KMS-11 (cell line): ENCODE measurements around the gene MUC5AC.
"Not testable (repeated sequence)": the region's sequence is repeated elsewhere in the genome, so short reads cannot be mapped to it uniquely, and the experiment has no call there.

Source experiments
- H2AFZ ChIP-seq: fragments of 200-600 bp; sonication (generic); 2 replicates; pipeline ENCODE4 v1.6.1; 2016; ENCODE audit warnings: antibody characterized with exemption, mixed run types, low read depth
- H3K27ac ChIP-seq: fragments of 200-600 bp; sonication (generic); 2 replicates; pipeline ENCODE4 v1.6.1; 2016; ENCODE audit warnings: mild to moderate bottlenecking, mixed run types
- H3K27me3 ChIP-seq: fragments of 200-600 bp; sonication (generic); 2 replicates; pipeline ENCODE4 v1.6.1; 2017; ENCODE audit warnings: mild to moderate bottlenecking, low read depth, mixed run types, moderate library complexity; ENCODE audit not compliant: insufficient read depth
- H3K36me3 ChIP-seq: fragments of 200-600 bp; sonication (generic); 2 replicates; pipeline ENCODE4 v1.6.1; 2017; ENCODE audit warnings: mild to moderate bottlenecking, mixed run types; ENCODE audit not compliant: insufficient read depth
- H3K4me1 ChIP-seq: fragments of 200-600 bp; sonication (generic); 2 replicates; pipeline ENCODE4 v1.6.1; 2016; ENCODE audit warnings: mild to moderate bottlenecking, low read depth, mixed run types; ENCODE audit not compliant: poor library complexity, severe bottlenecking
- H3K4me2 ChIP-seq: fragments of 200-600 bp; sonication (generic); 2 replicates; pipeline ENCODE4 v1.7.0; 2016; ENCODE audit warnings: mild to moderate bottlenecking, mixed run types
- H3K4me3 ChIP-seq: fragments of 200-600 bp; sonication (generic); IDR thresholded peaks from 2 replicates; pipeline ENCODE4 v1.6.1; 2017; ENCODE audit warnings: low read depth, low read length, mixed read lengths; ENCODE audit not compliant: insufficient read depth
- H3K79me2 ChIP-seq: fragments of 200-600 bp; sonication (generic); 2 replicates; pipeline ENCODE4 v1.6.1; 2016; ENCODE audit warnings: low read depth, mixed run types; ENCODE audit not compliant: insufficient read depth
- H3K9ac ChIP-seq: fragments of 200-600 bp; sonication (generic); 2 replicates; pipeline ENCODE4 v1.6.1; 2016; ENCODE audit warnings: mild to moderate bottlenecking, mixed run types
- H4K20me1 ChIP-seq: fragments of 200-600 bp; sonication (generic); 2 replicates; pipeline ENCODE4 v1.6.1; 2016; ENCODE audit warnings: mild to moderate bottlenecking, mixed run types; ENCODE audit not compliant: insufficient read depth
- CTCF ChIP-seq: fragments of 200-600 bp; sonication (generic); conservative IDR thresholded peaks from 2 replicates; pipeline ENCODE4 v1.6.1; 2017; ENCODE audit warnings: low read depth, mild to moderate bottlenecking, antibody characterized with exemption, low read length, moderate library complexity, mixed read lengths

Gene MUC5AC

GRCh38 chr11:1158681-1159487 lies 1.1 kb downstream of the MUC5AC start:
- no peaks in the 10 kb centered on the region for H4K20me1 ChIP-seq
- H3K4me3 ChIP-seq = no peak overlapping the region
- H3K79me2 ChIP-seq = no peaks in the 10 kb centered on the region
- H3K9ac ChIP-seq = no peak overlapping the region
- H3K27ac ChIP-seq = no peak overlapping the region
- no peak overlapping the region for H3K4me2 ChIP-seq
- no peak overlapping the region for H2AFZ ChIP-seq
- TF ChIP-seq CTCF = no peak
- H3K4me1 ChIP-seq = no peaks in the 10 kb centered on the region
- H3K27me3 ChIP-seq = peaks cover 43% of the 10 kb centered on the region; the same call in 1 of the 2 replicates
- no peaks in the 10 kb centered on the region for H3K36me3 ChIP-seq

GRCh38 chr11:1159488-1160220 lies 1.9 kb downstream of the MUC5AC start:
- not testable (repeated sequence) for H2AFZ ChIP-seq, H3K4me3 ChIP-seq, H3K4me1 ChIP-seq, H3K36me3 ChIP-seq, H3K4me2 ChIP-seq, H3K9ac ChIP-seq, H4K20me1 ChIP-seq, H3K27ac ChIP-seq, H3K79me2 ChIP-seq
- peaks cover 45% of the 10 kb centered on the region; the same call in 1 of the 2 replicates for H3K27me3 ChIP-seq

GRCh38 chr11:1160231-1161101 lies 2.7 kb downstream of the MUC5AC start:
- no peaks in the 10 kb centered on the region for H3K4me1 ChIP-seq
- no peaks in the 10 kb centered on the region for H3K79me2 ChIP-seq
- H3K4me3 ChIP-seq = no peak overlapping the region
- no peak overlapping the region for H3K9ac ChIP-seq
- H3K27ac ChIP-seq = no peak overlapping the region
- H3K4me2 ChIP-seq = no peak overlapping the region
- H4K20me1 ChIP-seq = no peaks in the 10 kb centered on the region
- TF ChIP-seq CTCF = no peak
- H3K36me3 ChIP-seq = no peaks in the 10 kb centered on the region
- H3K27me3 ChIP-seq = peaks cover 45% of the 10 kb centered on the region; the same call in 1 of the 2 replicates
- H2AFZ ChIP-seq = no peak overlapping the region

GRCh38 chr11:1161410-1162137 lies 3.8 kb downstream of the MUC5AC start:
- no peak overlapping the region for H3K4me3 ChIP-seq
- H3K4me1 ChIP-seq = no peaks in the 10 kb centered on the region
- H2AFZ ChIP-seq = no peak overlapping the region
- no peak overlapping the region for H3K4me2 ChIP-seq
- no peak for TF ChIP-seq CTCF
- H3K9ac ChIP-seq = no peak overlapping the region
- H3K36me3 ChIP-seq = no peaks in the 10 kb centered on the region
- H4K20me1 ChIP-seq = no peaks in the 10 kb centered on the region
- no peak overlapping the region for H3K27ac ChIP-seq
- H3K27me3 ChIP-seq = peaks cover 51% of the 10 kb centered on the region; the same call in 1 of the 2 replicates
- no peaks in the 10 kb centered on the region for H3K79me2 ChIP-seq
